GM23338 (cell line): ENCODE results near the gene DNAJC9.

Source experiments
- EZH2 ChIP-seq: fragments of 200-600 bp; sonication (generic); IDR thresholded peaks from one replicate; pipeline ENCODE4 v1.8.0; 2017; ENCODE audit warnings: antibody characterized with exemption, mild to moderate bottlenecking, low read depth; ENCODE audit not compliant: unreplicated experiment
- POLR2AphosphoS5 ChIP-seq: IDR thresholded peaks from 2 replicates; pipeline ENCODE4 v1.6.1; 2016; ENCODE audit warnings: antibody characterized with exemption, low read depth
- REST ChIP-seq: IDR thresholded peaks from one replicate; pipeline ENCODE4 v1.6.1; 2018; ENCODE audit warnings: antibody characterized with exemption; ENCODE audit not compliant: unreplicated experiment
- TF ChIP-seq, protein P1 (sequence below), 2 experiments: fragments of 200-600 bp in 1 of 2; sonication (generic) in 1 of 2; conservative IDR thresholded peaks; 2 replicates each; pipeline versions ENCODE4 v1.5.1 to v1.6.1; 2016 to 2017; ENCODE audit warnings: antibody characterized with exemption in 2 of 2, low read depth in 2 of 2, mild to moderate bottlenecking in 2 of 2, moderate library complexity in 1 of 2
- TF ChIP-seq, protein P2 (sequence below): IDR thresholded peaks from 2 replicates; pipeline ENCODE4 v1.6.1; 2016; ENCODE audit warnings: antibody characterized with exemption

DNA sequence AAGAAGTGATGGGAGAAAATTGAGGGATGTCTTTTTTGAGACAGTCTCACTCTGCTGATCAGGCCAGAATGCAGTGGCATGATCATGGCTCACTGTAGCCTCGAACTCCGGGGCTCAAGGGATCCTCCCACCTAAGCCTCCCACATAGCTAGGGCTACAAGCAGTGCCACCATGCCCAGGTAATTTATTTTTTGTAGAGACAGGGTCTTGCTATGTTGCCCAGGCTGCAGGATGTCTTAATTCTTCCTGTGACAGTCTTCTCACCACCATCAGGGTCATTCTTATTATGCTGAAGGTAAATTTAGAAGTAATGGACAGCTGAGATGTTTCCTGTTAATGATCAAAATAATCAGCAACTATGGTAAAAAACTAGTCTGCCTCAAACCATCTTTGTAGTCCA, 7.1 kb downstream of the DNAJC9 start:
- no peak for TF ChIP-seq POLR2AphosphoS5
- TF ChIP-seq, protein P1, sequence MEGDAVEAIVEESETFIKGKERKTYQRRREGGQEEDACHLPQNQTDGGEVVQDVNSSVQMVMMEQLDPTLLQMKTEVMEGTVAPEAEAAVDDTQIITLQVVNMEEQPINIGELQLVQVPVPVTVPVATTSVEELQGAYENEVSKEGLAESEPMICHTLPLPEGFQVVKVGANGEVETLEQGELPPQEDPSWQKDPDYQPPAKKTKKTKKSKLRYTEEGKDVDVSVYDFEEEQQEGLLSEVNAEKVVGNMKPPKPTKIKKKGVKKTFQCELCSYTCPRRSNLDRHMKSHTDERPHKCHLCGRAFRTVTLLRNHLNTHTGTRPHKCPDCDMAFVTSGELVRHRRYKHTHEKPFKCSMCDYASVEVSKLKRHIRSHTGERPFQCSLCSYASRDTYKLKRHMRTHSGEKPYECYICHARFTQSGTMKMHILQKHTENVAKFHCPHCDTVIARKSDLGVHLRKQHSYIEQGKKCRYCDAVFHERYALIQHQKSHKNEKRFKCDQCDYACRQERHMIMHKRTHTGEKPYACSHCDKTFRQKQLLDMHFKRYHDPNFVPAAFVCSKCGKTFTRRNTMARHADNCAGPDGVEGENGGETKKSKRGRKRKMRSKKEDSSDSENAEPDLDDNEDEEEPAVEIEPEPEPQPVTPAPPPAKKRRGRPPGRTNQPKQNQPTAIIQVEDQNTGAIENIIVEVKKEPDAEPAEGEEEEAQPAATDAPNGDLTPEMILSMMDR (conservative IDR thresholded peaks at IDR 0.05; ENCODE audit: low read depth in 2 of 2), result no peak
- TF ChIP-seq REST, result no peak
- no peak for TF ChIP-seq EZH2
- TF ChIP-seq, protein P2, sequence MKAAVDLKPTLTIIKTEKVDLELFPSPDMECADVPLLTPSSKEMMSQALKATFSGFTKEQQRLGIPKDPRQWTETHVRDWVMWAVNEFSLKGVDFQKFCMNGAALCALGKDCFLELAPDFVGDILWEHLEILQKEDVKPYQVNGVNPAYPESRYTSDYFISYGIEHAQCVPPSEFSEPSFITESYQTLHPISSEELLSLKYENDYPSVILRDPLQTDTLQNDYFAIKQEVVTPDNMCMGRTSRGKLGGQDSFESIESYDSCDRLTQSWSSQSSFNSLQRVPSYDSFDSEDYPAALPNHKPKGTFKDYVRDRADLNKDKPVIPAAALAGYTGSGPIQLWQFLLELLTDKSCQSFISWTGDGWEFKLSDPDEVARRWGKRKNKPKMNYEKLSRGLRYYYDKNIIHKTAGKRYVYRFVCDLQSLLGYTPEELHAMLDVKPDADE, result no peak
